HG03439 (cell line): ENCODE measurements around the gene PLA2G2A.

Experiments
- ATAC-seq: cut with Tn5 transposase; IDR thresholded peaks from one replicate; pipeline ENCODE4 v1.9.1; 2021; ENCODE audit warnings: mild to moderate bottlenecking, moderate library complexity; ENCODE audit not compliant: unreplicated experiment

The PLA2G2A gene

DNA sequence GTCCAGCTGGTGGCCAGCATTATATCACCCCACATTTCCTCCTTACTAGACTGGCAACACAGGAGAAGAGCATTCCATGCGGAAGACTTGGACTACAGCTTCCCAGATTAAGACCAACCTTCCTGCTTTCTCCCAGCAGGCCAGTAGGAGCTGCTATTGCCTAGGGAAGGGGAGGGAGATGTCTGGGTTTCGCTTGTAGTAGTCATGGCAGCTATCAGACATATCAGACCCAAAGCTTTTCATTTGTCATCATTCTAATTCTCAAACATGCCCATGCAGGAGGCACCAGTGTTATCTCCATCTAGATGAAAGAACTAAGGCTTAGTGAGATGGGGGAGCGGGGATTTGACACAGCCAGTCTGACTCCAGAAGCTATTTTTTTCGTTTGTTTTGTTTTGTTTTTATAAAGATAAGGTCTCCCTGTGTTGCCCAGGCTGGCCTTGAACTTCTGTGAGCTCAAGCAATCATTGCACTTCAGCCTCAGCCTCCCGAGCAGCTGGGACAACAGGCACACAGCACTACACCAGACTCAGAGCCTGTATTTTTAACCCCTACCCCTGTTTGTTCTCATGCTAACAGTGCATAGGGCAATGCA, 4.5 kb downstream of the PLA2G2A start:
- no peak for ATAC-seq

DNA sequence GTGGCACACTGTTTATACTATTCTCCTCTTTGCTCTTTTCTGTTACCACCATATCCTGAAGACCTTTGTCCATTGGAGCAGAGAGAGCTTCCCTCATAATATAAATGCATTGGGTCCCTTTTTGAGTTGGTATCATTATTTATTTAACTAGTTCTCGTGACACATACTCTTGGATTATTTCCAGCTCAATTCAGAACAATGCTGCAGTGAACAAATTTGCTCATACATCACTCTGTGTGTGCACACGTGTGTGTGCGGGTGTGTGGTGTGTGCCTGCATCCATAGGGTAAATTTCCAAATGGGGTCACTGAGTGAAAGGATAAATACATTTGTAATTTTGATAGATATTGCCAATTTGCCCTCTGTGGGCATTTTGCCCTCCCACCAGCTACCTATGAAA, 5.8 kb downstream of the PLA2G2A start:
- no peak for ATAC-seq

DNA sequence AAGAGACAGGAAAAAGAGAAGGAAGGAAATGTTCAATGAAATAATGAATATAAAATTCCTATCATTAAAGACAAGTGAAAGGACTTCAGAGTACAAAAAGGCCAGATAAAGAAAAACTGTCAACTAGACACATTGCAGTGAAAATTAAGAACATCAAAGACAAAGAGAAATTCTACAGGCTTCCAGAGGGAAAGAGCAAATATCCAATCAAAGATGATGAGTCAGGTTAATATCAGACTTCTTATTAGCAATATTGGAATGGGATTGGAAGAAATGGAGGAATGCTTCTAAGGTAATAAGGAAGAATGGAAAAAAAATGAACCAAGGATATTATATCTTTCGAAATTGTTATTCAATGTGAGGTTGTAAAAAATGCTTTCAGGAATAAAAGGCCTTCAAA, 7.8 kb downstream of the PLA2G2A start:
- no peak for ATAC-seq

DNA sequence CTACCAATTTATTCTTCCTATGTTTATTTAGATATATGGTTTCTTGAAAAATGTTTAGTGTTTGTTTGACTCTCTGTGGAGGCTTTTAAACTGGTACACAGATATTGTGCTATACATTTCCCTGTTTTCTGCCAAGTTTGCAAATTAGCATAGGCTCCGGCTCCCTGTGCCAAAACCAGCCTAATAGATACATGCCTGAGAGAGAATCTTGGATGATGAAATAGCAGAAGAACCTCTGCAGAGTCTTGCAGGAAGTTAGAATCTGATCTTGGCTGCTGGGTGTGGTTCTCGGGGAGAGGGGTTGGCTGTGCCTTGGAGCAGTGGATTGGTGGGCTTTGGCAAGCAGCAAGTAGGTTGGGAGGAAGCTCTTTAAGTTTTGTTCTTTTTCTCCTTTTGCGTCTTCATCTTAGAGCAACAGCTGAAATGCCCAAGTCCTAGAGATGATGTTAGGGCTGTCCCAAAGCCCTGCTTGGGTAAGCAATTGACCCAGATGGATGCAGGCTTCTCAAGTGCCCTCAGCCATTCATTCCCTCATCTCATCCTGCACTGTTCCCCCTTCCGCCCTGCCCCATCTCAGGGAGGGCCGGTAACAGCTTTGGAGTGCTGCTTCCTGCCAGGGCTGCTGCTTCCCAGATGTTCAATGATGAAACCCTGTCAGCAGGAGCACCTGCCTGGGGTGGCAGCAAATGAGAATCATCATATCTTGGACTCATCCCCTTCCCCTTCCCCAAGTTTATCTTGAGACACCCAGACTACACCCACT, 9.3 kb downstream of the PLA2G2A start:
- ATAC-seq, result no peak

DNA sequence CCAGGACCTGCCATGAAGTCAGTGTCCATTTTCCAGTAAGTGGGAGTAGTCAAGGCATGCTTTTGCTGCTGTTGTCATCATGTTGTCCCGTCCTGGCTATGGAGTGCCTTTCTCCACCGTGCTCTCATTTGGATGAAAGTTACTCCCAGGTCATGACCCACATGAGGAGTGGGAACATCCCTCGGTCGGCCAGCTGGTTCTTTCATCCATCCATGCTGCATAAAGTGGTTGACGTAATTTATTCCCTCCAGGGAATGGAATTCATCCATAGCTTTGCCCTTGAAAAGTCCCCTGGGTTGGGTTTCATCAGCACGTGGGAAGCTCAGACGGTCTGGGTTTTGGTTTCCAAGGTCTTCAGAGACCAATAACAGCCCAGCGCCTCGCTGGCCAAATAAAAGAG, 11.6 kb downstream of the PLA2G2A start:
- ATAC-seq, result no peak

DNA sequence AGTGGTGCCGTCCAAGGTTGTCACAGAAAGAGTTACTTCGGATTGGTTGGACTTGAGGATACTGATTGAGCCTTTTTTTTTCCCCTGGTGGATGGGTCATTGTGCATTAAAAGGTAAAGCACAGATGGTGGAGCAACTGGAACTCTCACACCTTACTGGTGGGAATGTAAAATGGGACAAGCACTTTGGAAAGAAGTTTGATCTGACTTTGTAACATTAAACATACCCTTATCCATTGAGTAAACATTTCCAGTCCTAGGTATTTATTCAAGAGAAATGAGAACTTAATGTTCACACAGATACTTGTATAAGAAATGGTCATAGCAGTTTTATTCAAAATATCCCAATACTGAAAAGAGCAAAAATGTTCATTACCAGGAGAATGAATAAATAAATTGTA, 14.9 kb downstream of the PLA2G2A start:
- no peak for ATAC-seq

DNA sequence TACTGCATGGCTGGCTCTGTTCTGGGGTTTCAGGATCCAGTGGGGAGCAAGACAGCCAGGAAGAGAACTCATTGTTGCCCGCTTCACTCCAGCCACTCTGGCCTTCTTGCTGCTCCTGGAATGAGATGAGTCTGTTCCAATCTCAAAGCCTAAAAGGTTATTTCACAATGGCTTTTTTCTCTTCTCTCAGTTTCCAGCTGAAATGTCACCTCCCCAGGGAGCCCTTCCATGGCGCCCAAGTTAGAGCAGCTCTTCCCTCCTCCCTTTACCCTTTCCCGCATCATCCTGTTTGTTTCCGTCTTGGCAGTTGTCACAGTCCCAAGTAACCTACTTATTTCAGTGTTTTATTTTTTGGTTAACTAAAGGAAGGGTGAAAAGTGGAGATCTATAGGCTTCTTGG, 15.8 kb downstream of the PLA2G2A start:
- no peak for ATAC-seq

DNA sequence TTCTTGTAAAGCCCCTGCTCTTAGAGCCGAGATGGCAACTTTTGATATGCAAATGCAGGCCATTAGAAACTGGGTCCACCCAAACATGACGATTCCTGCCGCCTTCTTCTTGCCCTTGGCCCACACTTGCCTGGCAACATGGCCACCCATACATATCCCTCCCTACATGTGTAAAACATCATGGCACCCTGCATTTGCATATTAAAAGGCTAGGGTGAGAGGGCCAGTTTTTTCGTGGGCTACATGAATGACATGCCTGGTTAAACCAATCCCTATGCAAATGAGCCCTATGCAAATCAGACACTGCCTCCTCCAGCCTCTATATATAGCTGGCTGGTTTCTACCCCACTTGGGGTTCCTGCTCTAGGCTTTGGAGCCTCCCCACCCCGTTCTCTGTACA, 18.8 kb downstream of the PLA2G2A start:
- ATAC-seq, result no peak

DNA sequence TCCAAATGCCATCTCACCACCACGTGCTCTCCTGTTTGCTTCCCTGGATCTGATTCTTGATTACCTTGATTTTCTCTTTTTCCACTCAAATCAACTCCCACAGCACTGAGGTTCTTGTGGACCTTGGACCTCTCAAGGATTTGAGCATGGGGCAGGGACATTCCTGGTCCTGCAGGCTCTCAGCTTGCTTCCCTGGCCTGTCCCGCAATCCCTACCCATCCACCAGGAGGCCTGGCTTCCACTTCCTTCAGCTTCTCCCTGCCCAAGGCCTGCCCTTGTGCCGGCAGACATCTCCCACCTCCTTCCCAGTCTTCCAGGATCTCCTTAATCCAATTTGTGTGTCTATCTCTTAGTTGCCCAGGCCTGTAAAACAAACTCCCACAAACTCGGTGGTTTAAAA, 21.6 kb downstream of the PLA2G2A start:
- no peak for ATAC-seq

DNA sequence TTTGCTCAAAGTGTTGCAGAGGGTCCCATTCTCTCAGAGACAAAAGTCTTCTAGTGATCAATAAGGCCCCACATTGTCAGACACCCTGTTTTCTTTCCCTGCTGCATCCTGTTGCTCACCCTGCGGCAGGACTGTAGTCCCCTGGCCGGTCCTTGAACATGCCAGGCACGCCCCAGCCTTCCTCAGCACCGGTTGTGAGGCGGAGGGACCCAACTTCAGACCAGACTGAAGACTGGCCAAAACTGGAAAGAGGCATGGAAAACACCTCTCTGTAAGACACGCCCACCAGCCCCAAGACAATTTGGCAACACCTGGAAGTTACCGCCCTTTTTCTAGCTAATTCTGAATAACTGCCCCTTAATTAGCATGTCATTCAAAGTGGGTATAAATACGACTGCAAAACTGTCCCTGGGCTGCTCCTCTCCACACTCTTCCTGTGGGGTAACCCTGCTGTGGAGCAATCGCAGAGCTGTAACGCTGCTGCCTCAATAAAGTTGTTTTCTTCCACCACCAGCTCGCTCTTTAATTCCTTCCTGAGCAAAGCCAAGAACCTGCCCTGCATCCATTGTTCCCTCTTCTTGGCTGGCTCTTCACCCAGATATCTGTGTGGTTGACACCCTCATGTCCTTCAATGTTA, 23.8 kb downstream of the PLA2G2A start:
- ATAC-seq, result no peak

DNA sequence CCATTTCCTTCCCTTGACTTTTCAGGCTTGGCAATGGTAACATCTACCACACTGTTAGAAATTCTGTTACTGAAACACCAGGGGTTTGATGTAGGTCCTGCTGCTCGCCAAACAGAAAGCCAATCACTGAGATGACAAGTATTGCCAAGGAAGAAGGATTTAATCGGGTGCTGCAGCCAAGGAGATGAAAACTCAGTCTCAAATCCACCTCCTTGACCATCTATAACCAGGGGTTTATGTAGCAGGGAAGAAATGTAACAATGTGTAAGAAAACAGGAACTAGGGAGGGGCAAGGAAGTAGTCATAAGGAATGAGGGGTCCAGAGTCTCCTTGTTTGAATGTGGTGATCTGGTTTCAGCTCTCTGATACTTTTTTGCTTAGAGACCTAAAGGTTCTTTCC, 25.4 kb downstream of the PLA2G2A start:
- ATAC-seq, result no peak

DNA sequence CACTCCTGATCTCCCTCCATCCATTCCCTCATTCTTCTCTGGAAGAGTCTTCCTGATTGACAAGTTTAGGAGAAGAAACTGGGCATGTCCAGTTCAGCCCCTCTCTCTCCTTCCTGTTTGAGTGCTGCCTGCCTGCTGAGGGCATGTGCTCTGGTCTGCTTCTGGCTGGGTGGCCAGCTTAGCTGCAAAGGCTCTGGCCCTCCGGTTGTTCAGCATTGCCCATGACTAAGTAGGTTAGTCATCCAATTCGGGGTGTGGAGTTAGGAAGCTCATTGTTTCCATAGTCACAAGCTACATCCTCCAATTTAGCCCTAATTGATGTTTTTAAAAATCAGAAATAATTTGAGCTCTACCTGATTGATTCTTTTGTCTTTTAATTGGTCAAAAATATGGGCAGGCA, 30.4 kb downstream of the PLA2G2A start:
- ATAC-seq, result no peak

DNA sequence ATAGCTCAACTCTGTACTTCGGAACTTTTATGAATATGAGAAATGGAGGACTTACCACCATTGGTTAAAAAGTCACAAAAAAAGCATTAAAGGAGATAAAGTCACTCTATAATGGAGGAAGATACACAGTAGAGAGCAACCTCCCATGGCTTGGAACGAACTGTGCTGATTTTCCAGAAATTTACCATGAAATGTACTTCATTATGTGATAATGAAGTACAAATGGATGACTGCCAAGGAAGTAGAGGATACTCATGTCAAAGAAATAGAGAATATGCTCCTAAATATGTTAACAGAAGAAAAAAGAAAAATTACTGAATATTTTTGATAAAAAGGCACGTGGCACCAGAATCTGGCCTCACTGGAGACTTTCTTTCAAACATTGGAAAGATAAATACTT, 32.4 kb downstream of the PLA2G2A start:
- no peak for ATAC-seq

DNA sequence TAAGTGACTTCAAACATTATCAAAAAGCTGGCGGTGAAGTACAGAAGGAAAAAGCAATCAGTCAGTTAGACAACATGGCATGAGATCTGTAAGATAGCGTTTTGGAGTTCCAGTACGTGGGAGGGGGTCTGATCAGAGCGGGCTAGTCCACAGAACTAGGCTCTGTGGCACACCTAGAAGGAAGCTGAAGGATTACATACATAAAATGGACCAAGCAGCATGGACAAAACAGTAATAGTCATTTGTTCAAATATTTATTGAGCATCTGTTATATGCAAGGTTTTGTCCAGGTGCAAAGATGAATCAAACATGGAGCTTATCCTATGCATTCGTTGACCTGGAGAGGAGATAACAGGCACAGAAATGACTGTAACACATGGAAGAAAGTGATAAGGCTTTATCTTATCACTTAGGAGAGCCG, 33.1 kb downstream of the PLA2G2A start:
- ATAC-seq, result no peak

DNA sequence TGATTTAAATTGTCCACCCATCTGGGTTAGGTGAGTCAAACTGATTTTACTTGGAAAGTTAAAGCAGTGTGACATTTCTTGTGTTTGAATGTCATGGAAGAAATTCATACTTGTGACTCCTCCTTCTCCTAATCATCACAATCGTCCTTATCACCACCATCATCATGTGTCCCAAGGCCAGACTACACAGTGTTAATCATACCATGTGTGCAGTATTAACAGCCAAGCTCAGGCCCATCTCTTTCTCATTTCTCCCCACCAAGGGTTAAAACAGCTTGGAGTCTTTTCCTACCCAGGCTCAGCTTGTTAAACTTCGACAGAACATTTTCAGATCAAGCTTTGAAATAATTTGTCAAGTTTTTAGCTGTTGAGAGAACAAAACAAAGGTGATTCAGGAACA, 33.5 kb downstream of the PLA2G2A start:
- no peak for ATAC-seq

DNA sequence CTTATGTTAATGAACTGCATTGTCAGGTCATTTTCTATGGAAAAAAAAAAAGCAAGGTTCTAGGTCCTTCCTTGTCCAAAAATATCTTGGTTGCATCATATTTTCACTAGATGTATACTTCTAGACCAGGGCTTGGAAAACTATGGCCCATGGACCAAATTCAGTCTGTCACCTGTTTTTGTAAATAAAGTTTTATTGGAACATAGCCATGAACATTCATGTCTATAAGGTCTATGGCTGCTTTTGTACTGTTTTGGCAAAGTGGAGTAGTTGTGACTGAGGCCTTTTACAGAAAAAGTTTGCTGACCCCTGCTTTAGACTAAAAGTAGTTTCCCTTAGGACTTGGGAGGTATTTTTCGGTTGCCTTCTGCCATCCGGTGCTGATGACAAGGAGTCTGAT, 36.8 kb downstream of the PLA2G2A start:
- no peak for ATAC-seq

DNA sequence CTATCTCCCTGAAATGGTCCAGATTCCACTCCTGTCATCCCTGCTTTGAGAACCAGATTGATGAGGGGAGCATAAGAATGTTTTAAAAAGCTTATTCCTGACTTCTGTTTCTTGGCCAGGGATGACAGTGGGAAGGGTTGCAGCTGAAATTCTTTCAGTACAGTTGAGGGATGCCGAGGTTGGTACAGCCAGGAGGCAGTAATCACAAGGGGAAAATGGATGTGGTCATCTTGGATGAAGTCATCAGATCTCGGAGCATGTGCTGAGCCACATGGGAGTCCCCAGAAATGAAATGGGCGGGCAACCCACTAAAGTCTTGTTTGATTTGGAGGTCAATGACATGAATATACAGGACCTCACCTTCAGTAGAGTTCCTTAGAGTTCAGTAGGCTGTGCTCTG, 37.3 kb downstream of the PLA2G2A start:
- ATAC-seq, result no peak

DNA sequence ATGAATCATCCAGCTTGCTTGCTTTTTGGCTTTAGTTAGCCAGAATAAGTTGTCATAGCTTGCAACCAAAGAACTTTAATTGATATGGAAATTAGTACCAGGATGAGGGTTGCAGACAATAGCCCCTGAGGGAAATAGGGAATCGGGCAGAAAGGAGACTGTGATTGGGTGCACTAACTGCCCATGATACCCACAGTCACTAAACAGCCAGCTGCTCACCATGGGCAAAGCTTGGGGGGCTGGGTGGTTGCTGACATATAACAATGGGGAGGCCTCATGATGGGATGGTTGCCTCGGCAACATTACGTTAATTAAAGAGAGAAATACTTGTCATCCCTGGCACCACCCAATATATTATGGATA, 38.2 kb downstream of the PLA2G2A start:
- no peak for ATAC-seq

DNA sequence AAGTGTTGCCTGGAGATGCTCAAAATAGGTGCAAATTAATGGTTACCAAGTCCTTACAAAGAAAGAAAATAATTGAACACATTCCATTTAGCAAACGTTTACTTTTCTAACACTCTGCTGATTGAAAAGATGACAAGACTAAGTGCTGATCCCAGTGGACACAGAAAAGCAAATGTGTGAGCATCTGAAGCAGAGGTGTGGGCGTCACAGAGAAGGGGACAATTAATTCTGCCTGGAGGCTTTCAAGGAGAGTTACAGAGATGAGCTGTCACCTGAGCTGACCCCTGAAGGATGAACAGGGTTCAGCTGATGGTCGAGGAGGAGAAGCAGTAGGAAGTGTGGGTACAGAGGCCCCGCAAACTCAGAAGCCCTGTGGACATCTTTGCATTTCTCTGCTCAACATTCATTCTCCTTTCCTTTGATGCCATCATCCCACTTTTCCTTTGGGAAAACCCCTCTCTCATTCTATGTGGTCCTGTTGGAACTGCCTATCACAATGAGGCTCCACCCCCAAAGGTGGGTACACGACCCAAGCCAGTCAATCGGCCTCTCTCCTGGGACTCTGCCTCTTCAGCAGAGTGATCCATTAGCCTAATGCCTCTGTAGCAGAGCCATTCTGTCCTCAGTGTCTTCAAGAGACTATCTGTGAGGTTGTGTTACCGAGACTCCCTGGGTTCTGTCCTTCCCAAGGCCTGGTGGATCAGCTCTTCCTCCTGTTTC, 38.8 kb downstream of the PLA2G2A start:
- no peak for ATAC-seq

DNA sequence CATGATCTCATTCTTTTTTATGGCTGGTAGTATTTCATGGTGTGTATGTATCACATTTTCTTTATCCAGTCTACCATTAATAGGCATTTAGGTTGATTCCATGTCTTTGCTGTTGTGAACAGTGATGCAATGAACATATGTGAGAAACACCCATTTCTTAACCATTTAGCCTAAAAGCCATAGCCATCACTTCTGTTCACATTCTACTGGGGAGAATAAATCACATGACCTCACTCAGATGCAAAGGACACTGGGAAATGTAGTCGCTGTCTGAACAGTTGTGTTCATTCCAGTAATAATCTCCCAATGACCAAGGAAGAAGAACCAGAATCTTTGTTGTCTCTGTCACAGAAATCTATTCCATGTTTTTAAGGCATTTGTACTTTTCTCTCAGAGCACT, 40.9 kb downstream of the PLA2G2A start:
- ATAC-seq, result no peak

DNA sequence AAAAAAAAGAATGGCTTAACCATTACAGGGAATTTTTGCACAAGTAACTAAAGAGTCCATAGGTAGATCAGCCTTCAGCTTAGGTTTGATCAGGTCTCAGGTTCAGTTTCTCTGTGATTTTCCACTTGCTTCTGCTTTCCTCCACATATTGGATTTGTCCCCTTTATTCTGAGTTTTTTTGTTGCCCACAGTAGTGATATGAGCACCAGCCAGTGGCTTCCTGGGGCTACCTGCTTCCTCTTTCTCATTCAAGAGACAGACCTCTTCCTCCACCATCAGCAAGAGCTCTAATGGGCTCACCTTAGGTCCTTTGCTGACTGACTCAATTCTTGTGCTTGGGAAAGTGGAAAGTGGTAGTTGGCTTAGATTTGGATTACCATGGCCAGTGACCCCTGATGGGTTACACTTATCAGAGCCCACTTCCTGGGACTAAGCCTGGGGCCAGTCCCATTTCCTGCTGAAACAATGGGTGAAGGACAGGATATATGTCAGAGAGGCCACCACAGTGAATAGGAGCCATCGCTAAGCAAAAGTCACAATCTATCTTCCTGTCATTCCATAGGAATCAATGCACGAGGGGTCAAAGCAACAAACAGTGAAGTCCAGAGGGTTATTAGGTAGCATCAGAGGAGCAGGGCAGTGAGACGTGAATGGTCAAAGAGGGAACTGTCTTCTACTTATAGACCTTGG, 43.2 kb downstream of the PLA2G2A start:
- no peak for ATAC-seq
